GM18951 (cell line): ENCODE data around the gene LGMN.

Source experiments
- POLR2A ChIP-seq: IDR thresholded peaks from 4 replicates; pipeline ENCODE4 v1.6.1; 2011; ENCODE audit warnings: mild to moderate bottlenecking; ENCODE audit not compliant: insufficient read length, insufficient read depth; ENCODE audit errors: extremely low read depth
- in situ Hi-C: fragments of 300-500 bp; cut with MboI; formaldehyde crosslinking; loops from one replicate; pipeline ENCODE4 v1.12.0; 2022; ENCODE audit warnings: low sequenced_read_pairs, mixed read lengths, inconsistent platforms; ENCODE audit not compliant: unreplicated experiment

The LGMN gene

GRCh38 chr14:92686900-92687427, 61.5 kb downstream of the LGMN start:
- in situ Hi-C loops = loop anchor here (25.0 kb wide), 1 partner anchor 550 kb away; no protein-coding TSS in a partner anchor
- no peak for TF ChIP-seq POLR2A

GRCh38 chr14:92686411-92686899, 62.0 kb downstream of the LGMN start:
- no peak for TF ChIP-seq POLR2A
- in situ Hi-C loops = loop anchor here (25.0 kb wide), 1 partner anchor 549 kb away; no protein-coding TSS in a partner anchor

- in situ Hi-C loops = loop anchor here (25.0 kb wide), 1 partner anchor 549 kb away; no protein-coding TSS in a partner anchor
- TF ChIP-seq POLR2A = no peak
These were observed 62.6 kb downstream of the LGMN start for GRCh38 chr14:92685784-92686355.

DNA sequence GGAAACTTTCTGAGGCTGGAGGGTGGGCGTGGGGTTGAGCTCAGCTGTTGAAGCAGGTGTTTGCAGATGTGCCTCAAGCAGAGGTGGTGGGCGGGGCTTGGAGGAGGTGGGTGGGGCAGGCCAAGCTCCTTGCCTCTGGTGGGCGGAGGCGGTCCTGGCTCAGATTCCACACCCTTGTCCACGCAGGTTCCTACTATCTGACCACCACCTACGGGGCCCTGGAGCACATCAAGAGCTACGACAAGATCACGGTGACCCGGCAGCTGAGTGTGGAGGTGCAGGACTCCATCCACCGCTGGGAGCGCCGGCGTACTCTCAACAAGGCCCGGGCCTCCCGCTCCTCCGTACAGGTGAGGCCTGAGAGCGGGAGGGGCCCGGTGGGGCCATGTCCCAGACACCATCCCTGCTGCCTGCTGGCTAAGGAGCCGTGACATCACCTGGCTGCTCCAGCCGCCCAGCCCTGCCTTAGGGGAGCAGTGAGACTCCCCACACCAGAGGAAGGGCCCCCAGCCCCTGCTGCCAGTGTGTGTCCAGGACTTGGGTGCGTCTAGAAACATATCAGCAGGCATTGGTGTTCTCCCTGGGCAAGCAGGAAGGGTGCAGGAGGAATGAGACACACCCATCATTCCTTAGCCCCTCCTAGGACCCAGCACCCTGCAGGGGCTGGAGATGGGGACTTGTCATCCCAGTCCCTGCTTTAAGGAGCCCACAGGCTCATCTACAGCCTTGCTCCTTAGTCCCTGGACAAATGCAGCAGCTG, 63.4 kb downstream of the LGMN start:
- in situ Hi-C loops = loop anchor here (25.0 kb wide), 1 partner anchor 548 kb away; no protein-coding TSS in a partner anchor
- no peak for TF ChIP-seq POLR2A

- in situ Hi-C loops = loop anchor here (25.0 kb wide), 1 partner anchor 546 kb away; no protein-coding TSS in a partner anchor
- TF ChIP-seq POLR2A = no peak
These were observed 65.4 kb downstream of the LGMN start for GRCh38 chr14:92683041-92683440.

DNA sequence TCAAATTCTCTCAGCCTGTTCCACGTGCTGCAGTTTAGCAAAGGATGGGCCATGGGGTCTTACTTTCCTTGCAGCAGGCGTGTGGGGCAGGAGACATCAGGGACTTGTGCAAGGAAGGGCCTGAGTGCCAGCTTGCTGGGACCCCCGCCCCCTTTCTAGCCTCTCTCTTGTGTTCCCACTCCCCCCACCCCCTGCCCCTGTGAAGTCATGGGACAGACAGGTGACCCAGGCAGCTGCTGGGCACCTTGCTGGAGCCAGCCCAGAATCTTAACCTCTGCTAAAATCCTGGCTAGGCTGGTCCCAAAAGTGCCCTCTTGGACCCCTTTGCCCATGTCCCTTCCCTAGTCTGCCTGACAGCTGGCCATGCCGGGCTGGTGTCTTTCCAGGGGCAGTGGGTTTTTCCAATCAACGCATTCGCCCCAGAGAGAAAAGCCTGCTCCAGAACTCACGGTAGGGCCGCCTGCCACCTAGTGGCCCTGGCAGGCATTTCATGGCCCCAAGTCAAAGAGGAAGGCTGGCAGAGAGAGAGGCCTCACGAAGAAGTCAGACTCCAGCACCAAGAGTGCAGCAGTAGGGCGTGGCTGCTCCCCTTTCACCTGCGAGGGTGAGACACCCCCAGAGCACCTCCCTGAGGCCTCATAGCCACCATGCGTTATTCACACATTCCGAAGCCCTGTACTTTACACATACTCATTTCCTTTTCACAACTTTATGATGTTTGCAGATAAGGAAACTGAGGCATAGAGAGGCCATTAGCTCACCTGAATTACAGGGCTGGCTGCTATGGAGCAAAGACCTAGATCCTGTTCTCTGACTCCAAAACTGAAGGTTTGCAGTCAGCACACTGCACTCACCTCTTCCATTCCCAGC, 67.4 kb downstream of the LGMN start:
- in situ Hi-C loops = loop anchor here (25.0 kb wide), 1 partner anchor 544 kb away; no protein-coding TSS in a partner anchor
- no peak for TF ChIP-seq POLR2A

- in situ Hi-C loops = loop anchor here (25.0 kb wide), 1 partner anchor 543 kb away; no protein-coding TSS in a partner anchor
These were observed 68.1 kb downstream of the LGMN start for GRCh38 chr14:92680330-92680729.

GRCh38 chr14:92679246-92679645, 69.2 kb downstream of the LGMN start:
- in situ Hi-C loops = loop anchor here (25.0 kb wide), 1 partner anchor 542 kb away; no protein-coding TSS in a partner anchor
- no peak for TF ChIP-seq POLR2A

- no peak for TF ChIP-seq POLR2A
- in situ Hi-C loops = loop anchor here (25.0 kb wide), 1 partner anchor 541 kb away; no protein-coding TSS in a partner anchor
These were observed 69.7 kb downstream of the LGMN start for GRCh38 chr14:92678766-92679165.

- in situ Hi-C loops = loop anchor here (25.0 kb wide), 1 partner anchor 541 kb away; no protein-coding TSS in a partner anchor
- TF ChIP-seq POLR2A = no peak
These were observed 70.5 kb downstream of the LGMN start for GRCh38 chr14:92677955-92678354.

DNA sequence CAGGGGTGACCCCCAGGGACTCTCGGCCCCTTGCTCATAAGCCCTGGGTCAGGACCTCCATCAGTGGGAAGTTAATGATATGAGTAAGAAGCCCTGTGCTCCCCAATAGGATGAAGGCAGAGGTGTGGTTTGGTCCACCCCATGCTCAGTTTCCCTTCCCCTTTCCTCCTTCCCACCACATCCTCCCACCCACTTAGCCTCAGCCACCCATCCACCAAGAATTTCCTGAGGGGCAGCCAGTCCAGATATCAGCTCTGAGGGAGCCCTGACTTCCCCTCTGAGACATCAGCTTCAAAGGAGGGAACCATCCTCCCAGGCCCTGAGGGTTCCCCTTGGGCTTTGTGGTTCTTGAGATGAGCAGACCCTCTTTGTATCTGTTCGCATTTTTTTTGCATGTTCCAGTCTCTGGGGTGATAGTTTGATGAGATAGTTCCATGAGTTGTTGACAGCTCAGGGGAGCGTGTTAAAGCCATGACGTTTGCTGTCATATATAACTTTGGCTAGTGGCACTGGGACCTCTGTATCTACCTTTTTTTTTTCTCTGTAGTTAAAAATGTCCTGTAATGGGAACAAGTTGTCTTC, 71.2 kb downstream of the LGMN start:
- in situ Hi-C loops = loop anchor here (25.0 kb wide), 1 partner anchor 540 kb away; no protein-coding TSS in a partner anchor
- peak; percentile 44 for TF ChIP-seq POLR2A

GRCh38 chr14:92676403-92677086, 71.9 kb downstream of the LGMN start:
- TF ChIP-seq POLR2A = peak; percentile 6
- in situ Hi-C loops = loop anchor here (25.0 kb wide), 1 partner anchor 539 kb away; no protein-coding TSS in a partner anchor

- TF ChIP-seq POLR2A = no peak
- in situ Hi-C loops = loop anchor here (25.0 kb wide), 1 partner anchor 539 kb away; no protein-coding TSS in a partner anchor
These were observed 72.5 kb downstream of the LGMN start for GRCh38 chr14:92675976-92676375.
